ENCODE measurements around the gene FBXO15.

GRCh38 chr18:74146756-74147155 is 878 bp downstream of the FBXO15 start:
- TF ChIP-seq CTCF (IDR thresholded peaks at IDR 0.05), result no peak
- no peak for TF ChIP-seq POLR2A (IDR thresholded peaks at IDR 0.05)
